Neural cell (in vitro differentiated cells): Measurements from ENCODE around the gene CYGB. TPM values are rescaled to one million over a fixed set of nuclear protein-coding genes. Genes with fewer than 3 reads are reported as not detected.

Source experiments
- H2AFZ ChIP-seq: fragments of 200-600, 300-800 bp; sonication (generic), shearing (Covaris generic); 2 replicates; pipeline ENCODE4 v1.6.0; 2014; ENCODE audit warnings: low read depth, mild to moderate bottlenecking, antibody characterized with exemption, low read length, moderate library complexity
- H3F3A ChIP-seq: fragments of 200-600 bp; shearing (Covaris generic); 2 replicates; pipeline ENCODE4 v1.6.1; 2016; ENCODE audit warnings: mild to moderate bottlenecking, moderate library complexity, mixed read lengths, antibody characterized with exemption, low read length; ENCODE audit not compliant: insufficient read depth, poor library complexity, severe bottlenecking
- H3K27ac ChIP-seq: fragments of 200-600, 300-800 bp; sonication (generic), shearing (Covaris generic); 2 replicates; pipeline ENCODE4 v1.5.1; 2014; ENCODE audit warnings: mild to moderate bottlenecking, low read length, moderate library complexity
- H3K27me3 ChIP-seq: fragments of 300-800, 200-600 bp; sonication (generic), shearing (Covaris generic); 2 replicates; pipeline ENCODE4 v1.6.0; 2014; ENCODE audit warnings: mild to moderate bottlenecking, low read depth, low read length, moderate library complexity; ENCODE audit not compliant: insufficient read depth
- H3K36me3 ChIP-seq: fragments of 300-800, 200-600 bp; sonication (generic), shearing (Covaris generic); 2 replicates; pipeline ENCODE4 v1.5.1; 2014; ENCODE audit warnings: mild to moderate bottlenecking, antibody characterized with exemption, low read length, moderate library complexity; ENCODE audit not compliant: insufficient read depth
- H3K4me2 ChIP-seq: fragments of 300-800, 200-600 bp; sonication (generic), shearing (Covaris generic); 2 replicates; pipeline ENCODE4 v1.6.0; 2014; ENCODE audit warnings: mild to moderate bottlenecking, low read length
- H3K4me3 ChIP-seq: fragments of 300-800, 200-600 bp; sonication (generic), shearing (Covaris generic); 2 replicates; pipeline ENCODE4 v1.5.1; 2014; ENCODE audit warnings: mild to moderate bottlenecking, low read length, moderate library complexity
- H3K79me2 ChIP-seq: fragments of 200-600 bp; shearing (Covaris generic); replicated peaks from 2 replicates; pipeline ENCODE4 v1.6.0; 2014; ENCODE audit warnings: mild to moderate bottlenecking, low read length, moderate library complexity; ENCODE audit not compliant: insufficient read depth
- H3K9ac ChIP-seq: fragments of 300-800, 200-600 bp; sonication (generic), shearing (Covaris generic); 2 replicates; pipeline ENCODE4 v1.6.1; 2016; ENCODE audit warnings: mild to moderate bottlenecking, low read length, mixed read lengths
- H3K9me2 ChIP-seq: fragments of 200-600 bp; shearing (Covaris generic); 2 replicates; pipeline ENCODE4 v1.6.1; 2016; ENCODE audit warnings: mild to moderate bottlenecking, low read length, mixed read lengths; ENCODE audit not compliant: insufficient read depth
- H3K9me3 ChIP-seq: fragments of 200-600, 300-800 bp; sonication (generic), shearing (Covaris generic); 2 replicates; pipeline ENCODE4 v1.6.1; 2016; ENCODE audit warnings: mild to moderate bottlenecking, mixed run types, low read length, moderate library complexity, mixed read lengths
- H4K20me1 ChIP-seq: fragments of 200-600 bp; shearing (Covaris generic); 2 replicates; pipeline ENCODE4 v1.6.1; 2016; ENCODE audit warnings: mild to moderate bottlenecking, mixed run types; ENCODE audit not compliant: insufficient read depth
- EP300 ChIP-seq: fragments of 450-650 bp; conservative IDR thresholded peaks from 2 replicates; pipeline ENCODE4 v1.6.1; 2014; ENCODE audit warnings: antibody characterized with exemption, mild to moderate bottlenecking, moderate library complexity; ENCODE audit not compliant: poor library complexity, severe bottlenecking
- EZH2 ChIP-seq: fragments of 200-600, 300-800 bp; shearing (Covaris generic), sonication (generic); IDR thresholded peaks from 2 replicates; pipeline ENCODE4 v1.6.1; 2014; ENCODE audit warnings: antibody characterized with exemption, low read length, borderline replicate concordance, mild to moderate bottlenecking; ENCODE audit not compliant: insufficient read depth, poor library complexity, severe bottlenecking
- MXI1 ChIP-seq: fragments of 450-650 bp; conservative IDR thresholded peaks from 2 replicates; pipeline ENCODE4 v1.6.1; 2014; ENCODE audit warnings: antibody characterized with exemption, mild to moderate bottlenecking; ENCODE audit not compliant: poor library complexity, severe bottlenecking
- POLR2AphosphoS5 ChIP-seq: IDR thresholded peaks from 2 replicates; pipeline ENCODE4 v1.6.1; 2012
- RAD21 ChIP-seq: fragments of 450-650 bp; conservative IDR thresholded peaks from 2 replicates; pipeline ENCODE4 v1.6.1; 2014; ENCODE audit warnings: antibody characterized with exemption, mild to moderate bottlenecking, moderate library complexity
- SMC3 ChIP-seq: fragments of 450-650 bp; conservative IDR thresholded peaks from 2 replicates; pipeline ENCODE4 v1.6.1; 2014; ENCODE audit warnings: antibody characterized with exemption, mild to moderate bottlenecking, moderate library complexity; ENCODE audit not compliant: poor library complexity
- TAF1 ChIP-seq: IDR thresholded peaks from 2 replicates; pipeline ENCODE4 v1.6.1; 2012; ENCODE audit warnings: low read depth
- polyA plus RNA-seq: library from polyadenylated mRNA; depleted of rRNA; stranded (reverse); fragments of >200 nt; gene quantifications from 2 replicates; pipeline ENCODE4 v1.2.3, GENCODE V29; 2014
- TF ChIP-seq, protein P1 (sequence below): fragments of 450-650 bp; IDR thresholded peaks from 2 replicates; pipeline ENCODE4 v1.5.1; 2014; ENCODE audit warnings: antibody characterized with exemption, mild to moderate bottlenecking, moderate library complexity; ENCODE audit not compliant: poor library complexity, severe bottlenecking
- TF ChIP-seq, protein P2 (sequence below): IDR thresholded peaks from 2 replicates; pipeline ENCODE4 v1.6.1; 2012; ENCODE audit warnings: borderline replicate concordance

The CYGB gene
- polyA plus RNA-seq, 1 donor from 2014 or later, result 12.9 TPM

DNA sequence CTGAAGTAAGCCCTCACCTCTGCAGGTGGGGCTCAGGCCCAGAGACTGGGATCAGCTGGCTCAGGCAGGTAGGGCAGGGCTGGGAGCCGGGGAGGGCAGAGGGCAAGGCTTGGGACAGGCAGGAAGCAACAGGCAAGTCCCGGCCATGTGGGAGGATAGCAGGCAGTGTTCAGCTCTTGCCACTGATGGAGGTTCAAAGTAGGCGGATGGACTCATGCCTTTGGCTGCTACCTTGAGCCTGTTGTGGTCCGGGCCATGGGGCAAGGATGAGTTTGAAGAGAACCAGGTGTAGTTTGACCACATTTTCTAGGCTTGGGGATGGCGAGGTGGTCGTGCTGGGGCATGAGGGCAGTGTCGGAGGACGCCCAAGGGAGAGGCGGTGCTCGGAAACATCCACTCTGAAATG is 5.1 kb upstream of the CYGB start:
- Histone ChIP-seq H3K9me3 (no peaks in the 10 kb centered on the region), H3K4me3 (no peak overlapping the region), H3K9ac (peak overlapping the region; percentile 75), H3K9me2 (no peaks in the 10 kb centered on the region), H3F3A (no peaks in the 10 kb centered on the region), H2AFZ (no peak overlapping the region), H3K27ac (peak overlapping the region; percentile 96), H3K4me2 (peak overlapping the region; percentile 52), H3K27me3 (peaks cover 17% of the 10 kb centered on the region), H3K36me3 (no peaks in the 10 kb centered on the region), H3K79me2 (no peaks in the 10 kb centered on the region), H4K20me1 (no peaks in the 10 kb centered on the region)
- no peak for TF ChIP-seq TAF1
- TF ChIP-seq SMC3, result no peak
- TF ChIP-seq EZH2, result no peak
- TF ChIP-seq, protein P1, sequence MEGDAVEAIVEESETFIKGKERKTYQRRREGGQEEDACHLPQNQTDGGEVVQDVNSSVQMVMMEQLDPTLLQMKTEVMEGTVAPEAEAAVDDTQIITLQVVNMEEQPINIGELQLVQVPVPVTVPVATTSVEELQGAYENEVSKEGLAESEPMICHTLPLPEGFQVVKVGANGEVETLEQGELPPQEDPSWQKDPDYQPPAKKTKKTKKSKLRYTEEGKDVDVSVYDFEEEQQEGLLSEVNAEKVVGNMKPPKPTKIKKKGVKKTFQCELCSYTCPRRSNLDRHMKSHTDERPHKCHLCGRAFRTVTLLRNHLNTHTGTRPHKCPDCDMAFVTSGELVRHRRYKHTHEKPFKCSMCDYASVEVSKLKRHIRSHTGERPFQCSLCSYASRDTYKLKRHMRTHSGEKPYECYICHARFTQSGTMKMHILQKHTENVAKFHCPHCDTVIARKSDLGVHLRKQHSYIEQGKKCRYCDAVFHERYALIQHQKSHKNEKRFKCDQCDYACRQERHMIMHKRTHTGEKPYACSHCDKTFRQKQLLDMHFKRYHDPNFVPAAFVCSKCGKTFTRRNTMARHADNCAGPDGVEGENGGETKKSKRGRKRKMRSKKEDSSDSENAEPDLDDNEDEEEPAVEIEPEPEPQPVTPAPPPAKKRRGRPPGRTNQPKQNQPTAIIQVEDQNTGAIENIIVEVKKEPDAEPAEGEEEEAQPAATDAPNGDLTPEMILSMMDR, result no peak
- no peak for TF ChIP-seq RAD21
- no peak for TF ChIP-seq POLR2AphosphoS5
- TF ChIP-seq, protein P2, sequence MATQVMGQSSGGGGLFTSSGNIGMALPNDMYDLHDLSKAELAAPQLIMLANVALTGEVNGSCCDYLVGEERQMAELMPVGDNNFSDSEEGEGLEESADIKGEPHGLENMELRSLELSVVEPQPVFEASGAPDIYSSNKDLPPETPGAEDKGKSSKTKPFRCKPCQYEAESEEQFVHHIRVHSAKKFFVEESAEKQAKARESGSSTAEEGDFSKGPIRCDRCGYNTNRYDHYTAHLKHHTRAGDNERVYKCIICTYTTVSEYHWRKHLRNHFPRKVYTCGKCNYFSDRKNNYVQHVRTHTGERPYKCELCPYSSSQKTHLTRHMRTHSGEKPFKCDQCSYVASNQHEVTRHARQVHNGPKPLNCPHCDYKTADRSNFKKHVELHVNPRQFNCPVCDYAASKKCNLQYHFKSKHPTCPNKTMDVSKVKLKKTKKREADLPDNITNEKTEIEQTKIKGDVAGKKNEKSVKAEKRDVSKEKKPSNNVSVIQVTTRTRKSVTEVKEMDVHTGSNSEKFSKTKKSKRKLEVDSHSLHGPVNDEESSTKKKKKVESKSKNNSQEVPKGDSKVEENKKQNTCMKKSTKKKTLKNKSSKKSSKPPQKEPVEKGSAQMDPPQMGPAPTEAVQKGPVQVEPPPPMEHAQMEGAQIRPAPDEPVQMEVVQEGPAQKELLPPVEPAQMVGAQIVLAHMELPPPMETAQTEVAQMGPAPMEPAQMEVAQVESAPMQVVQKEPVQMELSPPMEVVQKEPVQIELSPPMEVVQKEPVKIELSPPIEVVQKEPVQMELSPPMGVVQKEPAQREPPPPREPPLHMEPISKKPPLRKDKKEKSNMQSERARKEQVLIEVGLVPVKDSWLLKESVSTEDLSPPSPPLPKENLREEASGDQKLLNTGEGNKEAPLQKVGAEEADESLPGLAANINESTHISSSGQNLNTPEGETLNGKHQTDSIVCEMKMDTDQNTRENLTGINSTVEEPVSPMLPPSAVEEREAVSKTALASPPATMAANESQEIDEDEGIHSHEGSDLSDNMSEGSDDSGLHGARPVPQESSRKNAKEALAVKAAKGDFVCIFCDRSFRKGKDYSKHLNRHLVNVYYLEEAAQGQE, result no peak
- TF ChIP-seq EP300, result no peak
- TF ChIP-seq MXI1, result no peak

DNA sequence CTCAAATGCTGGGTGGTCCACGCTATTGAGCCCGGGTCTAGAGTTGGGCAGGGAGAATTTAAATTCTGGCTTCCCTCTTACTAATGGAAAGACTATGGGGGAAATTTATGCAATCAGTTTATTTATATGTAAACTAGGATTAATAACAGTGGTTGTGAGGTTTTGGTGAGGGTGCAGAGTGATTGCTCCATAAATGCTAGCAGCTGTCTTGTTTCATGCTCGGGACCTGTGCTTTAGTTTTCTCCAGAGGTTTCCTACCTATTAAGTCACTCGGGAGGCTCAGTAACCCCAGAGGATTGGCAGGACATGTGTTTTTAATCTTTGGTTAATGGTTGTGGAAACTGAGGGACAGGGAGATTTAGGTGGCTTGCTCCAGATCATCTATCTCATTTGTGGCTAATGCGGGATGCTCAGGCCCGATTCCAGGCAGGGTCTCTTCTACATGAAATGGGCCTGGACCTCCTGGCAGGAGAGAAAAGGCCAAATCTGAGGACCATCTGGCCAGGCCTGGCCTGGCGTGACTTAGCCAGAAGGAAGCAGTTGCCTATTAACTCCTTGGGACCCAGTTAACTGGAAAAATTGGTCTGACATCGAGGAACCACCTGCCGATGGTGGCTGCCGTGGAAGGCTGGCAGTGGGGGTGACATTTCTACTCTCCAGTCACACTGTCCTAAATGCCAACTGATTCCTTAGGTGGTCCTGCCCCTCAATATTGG is 4.4 kb upstream of the CYGB start:
- no peaks in the 10 kb centered on the region for H3K9me3 ChIP-seq
- TF ChIP-seq SMC3 (no peak), POLR2AphosphoS5 (no peak), TAF1 (no peak), EP300 (no peak), EZH2 (no peak), RAD21 (no peak), MXI1 (no peak)
- TF ChIP-seq, protein P1, result no peak
- TF ChIP-seq, protein P2, result no peak
- no peak overlapping the region for H3K4me3 ChIP-seq
- H3K9me2 ChIP-seq, result no peaks in the 10 kb centered on the region
- H3K36me3 ChIP-seq, result no peaks in the 10 kb centered on the region
- peak overlapping the region; percentile 75 for H3K9ac ChIP-seq
- peaks cover 21% of the 10 kb centered on the region for H3K27me3 ChIP-seq
- no peak overlapping the region for H2AFZ ChIP-seq
- H3F3A ChIP-seq, result no peaks in the 10 kb centered on the region
- no peaks in the 10 kb centered on the region for H4K20me1 ChIP-seq
- H3K27ac ChIP-seq, result peak overlapping the region; percentile 96
- H3K79me2 ChIP-seq, result no peaks in the 10 kb centered on the region
- H3K4me2 ChIP-seq, result no peak overlapping the region
